Stomach (tissue), 9 donors: ENCODE results near the gene SPATA33. TPM values are rescaled to one million over a fixed set of nuclear protein-coding genes. Genes with fewer than 3 reads are reported as not detected.
"Not testable (repeated sequence)": the region's sequence is repeated elsewhere in the genome, so short reads cannot be mapped to it uniquely, and the experiment has no call there.

Source experiments
- DNase-seq, 2 donors: peaks; one replicate each; pipeline versions ENCODE4 v3.0.0 to v3.0.0-alpha.2; 2013 to 2019
- H3K27ac ChIP-seq, 5 donors: fragments of 200-600 bp in 4 of 5; sonication (generic) in 4 of 5; one replicate each; pipeline ENCODE4 v1.5.1; 2013 to 2019; ENCODE audit warnings: mild to moderate bottlenecking in 1 of 5, moderate library complexity in 1 of 5
- H3K27me3 ChIP-seq, 3 donors: fragments of 200-600 bp; sonication (generic); one replicate each; pipeline ENCODE4 v1.5.1; 2017 to 2019; ENCODE audit warnings: mixed run types in 1 of 3
- H3K36me3 ChIP-seq, 4 donors: fragments of 200-600 bp; sonication (generic); 1 replicate in 3 of 4; 2 replicates in 1 of 4; pipeline ENCODE4 v1.5.1; 2016 to 2019
- H3K4me1 ChIP-seq, 4 donors: fragments of 200-600 bp; sonication (generic); one replicate each; pipeline ENCODE4 v1.5.1; 2016 to 2019
- H3K4me3 ChIP-seq, 4 donors: fragments of 200-600 bp; sonication (generic) in 3 of 4; one replicate each; pipeline ENCODE4 v1.5.1; 2016 to 2019; ENCODE audit warnings: mild to moderate bottlenecking in 1 of 4
- H3K9me3 ChIP-seq, 4 donors: fragments of 200-600 bp; sonication (generic); one replicate each; pipeline ENCODE4 v1.5.1; 2016 to 2019
- CTCF ChIP-seq, 7 experiments: fragments of 450-650 bp in 4 of 7; fragments of 200-600 bp in 3 of 7; sonication (generic) in 3 of 7; IDR thresholded peaks; one replicate each; pipeline ENCODE4 v1.5.1; 2016 to 2019; ENCODE audit warnings: antibody characterized with exemption in 7 of 7, control low read depth in 2 of 7, mild to moderate bottlenecking in 1 of 7
- EP300 ChIP-seq: sonication (generic); formaldehyde crosslinking; IDR thresholded peaks from one replicate; pipeline ENCODE4 v1.6.1; 2017; ENCODE audit warnings: antibody characterized with exemption
- POLR2A ChIP-seq, 4 donors: fragments of 450-650 bp; IDR thresholded peaks; one replicate each; pipeline ENCODE4 v1.6.1; 2016; ENCODE audit warnings: antibody characterized with exemption in 4 of 4, control low read depth in 2 of 4, mild to moderate bottlenecking in 1 of 4, moderate library complexity in 1 of 4
- POLR2AphosphoS5 ChIP-seq, 3 donors: sonication (generic); formaldehyde crosslinking; IDR thresholded peaks; one replicate each; pipeline ENCODE4 v1.6.1; 2016; ENCODE audit warnings: antibody characterized with exemption in 3 of 3
- WGBS, 5 donors: extraction: QIAGEN DNeasy Blood & Tissue Kit in 3 of 5; methylation state at CpG; one replicate each; pipeline versions ENCODE4 v1.1.5 to v1.1.7; 2013 to 2018; 5-methylcytosine and 5-hydroxymethylcytosine counted together
- intact Hi-C: fragments of 100-400 bp; cut with DNase I; formaldehyde crosslinking; loops from one replicate; pipeline ENCODE4 v1.15.1; 2023; ENCODE audit warnings: low total_unique reads
- polyA plus RNA-seq, 3 donors: library from polyadenylated mRNA; stranded (reverse); fragments of 200-250 nt; gene quantifications; one replicate each; pipeline ENCODE4 v1.2.3, GENCODE V29; 2013
- total RNA-seq, 5 donors: library from RNA; depleted of rRNA; stranded (reverse); fragments of >200 nt; gene quantifications; one replicate each; pipeline versions ENCODE4 v1.1.0 to v1.2.3, GENCODE V29; 2014 to 2016
- donor health status: healthy with polysubstance abuse.
- donor health status: Bipolar disorder and iron deficiency.
- donor health status: healthy.

SPATA33 gene
- total and polyA plus RNA-seq, 8 donors: 3.2 to 181 (median 11.1) TPM

GRCh38 chr16:89658221-89658879 lies 714 bp downstream of the SPATA33 start:
- DNase-seq: peak in 1 of 2 donors; percentile 28
- Histone ChIP-seq H3K36me3 (peaks cover 0 to 44% (median 38%) of the 10 kb centered on the region in 4 donors), H3K27ac (peak overlapping the region; percentile 81 to 90 (median 88)), H3K27me3 (no peaks in the 10 kb centered on the region), H3K4me3 (peak overlapping the region; percentile 67 to 100 (median 96)), H3K4me1 (peaks cover 19 to 43% (median 32%) of the 10 kb centered on the region in 4 donors), H3K9me3 (no peaks in the 10 kb centered on the region)
- intact Hi-C loops: no loop called here
- WGBS, 5 donors: 4 to 12% (median 10%) methylated on average over 26 to 27 of the region's 27 CpGs
- TF ChIP-seq EP300 (no peak), CTCF (IDR thresholded peaks at IDR 0.05) (no peak), POLR2AphosphoS5 (IDR thresholded peaks at IDR 0.05) (no peak), POLR2A (IDR thresholded peaks at IDR 0.05) (no peak)

GRCh38 chr16:89660146-89660545 lies 2.5 kb downstream of the SPATA33 start:
- H3K27ac ChIP-seq: no peak overlapping the region
- H3K4me1 ChIP-seq: peaks cover 19 to 38% (median 27%) of the 10 kb centered on the region in 4 donors
- intact Hi-C loops: no loop called here
- 93 to 96% (median 94%) methylated on average over 7 of the region's 7 CpGs for WGBS, 5 donors
- TF ChIP-seq POLR2AphosphoS5 (IDR thresholded peaks at IDR 0.05) (no peak), POLR2A (IDR thresholded peaks at IDR 0.05) (no peak), CTCF (IDR thresholded peaks at IDR 0.05) (no peak)
- peaks cover 0 to 46% (median 37%) of the 10 kb centered on the region in 4 donors for H3K36me3 ChIP-seq
- no peaks in the 10 kb centered on the region for H3K27me3 ChIP-seq
- DNase-seq: no peak
- H3K9me3 ChIP-seq: no peaks in the 10 kb centered on the region
- H3K4me3 ChIP-seq: no peak overlapping the region

GRCh38 chr16:89661215-89661614 lies 3.6 kb downstream of the SPATA33 start:
- no peak for DNase-seq
- Histone ChIP-seq H3K4me1 (peaks cover 17 to 28% (median 20%) of the 10 kb centered on the region in 4 donors), H3K36me3 (peaks cover 0 to 46% (median 37%) of the 10 kb centered on the region in 4 donors), H3K27ac (no peak overlapping the region), H3K9me3 (no peaks in the 10 kb centered on the region), H3K27me3 (no peaks in the 10 kb centered on the region), H3K4me3 (no peak overlapping the region)
- intact Hi-C loops: no loop called here
- WGBS, 5 donors: 94 to 98% (median 96%) methylated on average over 9 of the region's 9 CpGs
- TF ChIP-seq POLR2AphosphoS5 (IDR thresholded peaks at IDR 0.05) (no peak), POLR2A (IDR thresholded peaks at IDR 0.05) (no peak), EP300 (no peak), CTCF (IDR thresholded peaks at IDR 0.05) (no peak)

- H3K36me3 ChIP-seq: peaks cover 0 to 46% (median 38%) of the 10 kb centered on the region in 4 donors
- WGBS, 5 donors: 87 to 90% (median 89%) methylated on average over 10 to 11 of the region's 11 CpGs
- not testable (repeated sequence) for DNase-seq
Measured at GRCh38 chr16:89664238-89664637, 6.6 kb downstream of the SPATA33 start.

GRCh38 chr16:89667000-89667399 lies 9.4 kb downstream of the SPATA33 start:
- H3K27ac ChIP-seq, intact Hi-C loops, H3K9me3 ChIP-seq, H3K27me3 ChIP-seq, H3K4me3 ChIP-seq, H3K4me1 ChIP-seq: not testable (repeated sequence)
- WGBS, 5 donors: 52 to 82% (median 65%) methylated on average over 6 to 7 of the region's 7 CpGs
- peak in 2 of 7 experiments; percentile 17 to 34 for TF ChIP-seq CTCF (IDR thresholded peaks at IDR 0.05)
- peak in 1 of 2 donors; percentile 43 for DNase-seq
- H3K36me3 ChIP-seq: peaks cover 0 to 31% (median 18%) of the 10 kb centered on the region in 4 donors

More at GRCh38 chr16:89664238-89664637, 6.6 kb downstream of the SPATA33 start:
- intact Hi-C loops, H3K4me3 ChIP-seq, H3K27ac ChIP-seq, H3K4me1 ChIP-seq, H3K9me3 ChIP-seq, H3K27me3 ChIP-seq: not testable (repeated sequence)
